GM23338 (cell line): ENCODE data around the gene BIRC7. TPM values are rescaled to one million over a fixed set of nuclear protein-coding genes. Genes with fewer than 3 reads are reported as not detected.
A peak's percentile ranks its signal among the peaks of the same experiment; 100 is the strongest.

Experiments
- ATAC-seq: fragments of 200-7000 bp; cut with Tn5 transposase; 3 replicates; pipeline ENCODE4 v1.9.1; 2020
- DNase-seq: peaks from one replicate; pipeline ENCODE4 v3.0.0-alpha.2; 2015; ENCODE audit warnings: low spot score
- H2AFZ ChIP-seq: fragments of 200-600 bp; sonication (generic); 2 replicates; pipeline ENCODE4 v1.8.0; 2016; ENCODE audit warnings: antibody characterized with exemption, mild to moderate bottlenecking, moderate library complexity
- H3F3A ChIP-seq: fragments of 200-600 bp; sonication (generic); replicated peaks from 2 replicates; pipeline ENCODE4 v1.8.0; 2017; ENCODE audit warnings: antibody characterized with exemption, mixed run types, low read depth
- H3K27ac ChIP-seq: fragments of 200-600 bp; sonication (generic); 2 replicates; pipeline ENCODE4 v1.6.1; 2016; ENCODE audit warnings: low read depth
- H3K27me3 ChIP-seq: fragments of 200-600 bp; sonication (generic); 2 replicates; pipeline ENCODE4 v1.8.0; 2016; ENCODE audit warnings: mild to moderate bottlenecking, mixed run types, moderate library complexity; ENCODE audit not compliant: insufficient read depth
- H3K36me3 ChIP-seq: fragments of 200-600 bp; sonication (generic); 2 replicates; pipeline ENCODE4 v1.8.0; 2016; ENCODE audit warnings: mild to moderate bottlenecking; ENCODE audit not compliant: insufficient read depth
- H3K4me1 ChIP-seq: fragments of 200-600 bp; sonication (generic); 2 replicates; pipeline ENCODE4 v1.8.0; 2016; ENCODE audit warnings: mild to moderate bottlenecking, moderate library complexity; ENCODE audit not compliant: insufficient read depth
- H3K4me2 ChIP-seq: fragments of 200-600 bp; sonication (generic); 2 replicates; pipeline ENCODE4 v1.7.1; 2017; ENCODE audit warnings: mixed run types
- H3K4me3 ChIP-seq: fragments of 200-600 bp; sonication (generic); 2 replicates; pipeline ENCODE4 v1.6.1; 2016; ENCODE audit warnings: mixed run types
- H3K79me2 ChIP-seq: fragments of 200-600 bp; sonication (generic); replicated peaks from 2 replicates; pipeline ENCODE4 v1.8.0; 2017; ENCODE audit warnings: mild to moderate bottlenecking; ENCODE audit not compliant: insufficient read depth
- H3K9me2 ChIP-seq: fragments of 200-600 bp; sonication (generic); 2 replicates; pipeline ENCODE4 v1.8.0; 2017; ENCODE audit not compliant: insufficient read depth
- H4K20me1 ChIP-seq: fragments of 200-600 bp; sonication (generic); replicated peaks from 2 replicates; pipeline ENCODE4 v1.8.0; 2017; ENCODE audit warnings: mild to moderate bottlenecking; ENCODE audit not compliant: insufficient read depth
- H3K27ac Mint-ChIP-seq: 2 replicates; pipeline ENCODE4 v1.8.0; 2020; ENCODE audit warnings: inconsistent platforms, mild to moderate bottlenecking, moderate library complexity, mixed read lengths
- H3K27me3 Mint-ChIP-seq: 3 replicates; pipeline ENCODE4 v1.8.0; 2022; ENCODE audit warnings: low read depth, mild to moderate bottlenecking, moderate library complexity, mixed read lengths, inconsistent platforms; ENCODE audit not compliant: insufficient read depth, poor library complexity
- H3K36me3 Mint-ChIP-seq: 3 replicates; pipeline ENCODE4 v1.8.0; 2021; ENCODE audit warnings: low read depth, mild to moderate bottlenecking, inconsistent platforms, moderate library complexity, mixed read lengths
- H3K4me1 Mint-ChIP-seq: 3 replicates; pipeline ENCODE4 v1.8.0; 2020; ENCODE audit warnings: mild to moderate bottlenecking, inconsistent platforms, mixed read lengths
- H3K4me3 Mint-ChIP-seq: 3 replicates; pipeline ENCODE4 v1.8.0; 2021; ENCODE audit warnings: moderate library complexity, mild to moderate bottlenecking, inconsistent platforms, mixed read lengths
- H3K9me3 Mint-ChIP-seq: 3 replicates; pipeline ENCODE4 v1.8.0; 2020; ENCODE audit warnings: moderate library complexity, mild to moderate bottlenecking, inconsistent platforms, mixed read lengths
- EZH2 ChIP-seq: fragments of 200-600 bp; sonication (generic); IDR thresholded peaks from one replicate; pipeline ENCODE4 v1.8.0; 2017; ENCODE audit warnings: antibody characterized with exemption, mild to moderate bottlenecking, low read depth; ENCODE audit not compliant: unreplicated experiment
- EZH2phosphoT487 ChIP-seq: fragments of 200-600 bp; sonication (generic); IDR thresholded peaks from one replicate; pipeline ENCODE4 v1.8.1; 2018; ENCODE audit warnings: antibody characterized with exemption; ENCODE audit not compliant: unreplicated experiment
- NANOG ChIP-seq: IDR thresholded peaks from 2 replicates; pipeline ENCODE4 v1.6.1; 2016; ENCODE audit warnings: antibody characterized with exemption, borderline replicate concordance
- POLR2AphosphoS5 ChIP-seq: IDR thresholded peaks from 2 replicates; pipeline ENCODE4 v1.6.1; 2016; ENCODE audit warnings: antibody characterized with exemption, low read depth
- STAT1 ChIP-seq: IDR thresholded peaks from one replicate; pipeline ENCODE4 v1.6.1; 2016; ENCODE audit warnings: antibody characterized with exemption; ENCODE audit not compliant: unreplicated experiment
- ZNF114 ChIP-seq: fragments of 250-450 bp; sonication (Bioruptor Pico); IDR thresholded peaks from 2 replicates; pipeline ENCODE4 v1.5.0; 2020; ENCODE audit warnings: mild to moderate bottlenecking, moderate library complexity
- polyA plus RNA-seq: library from polyadenylated mRNA; unstranded; fragments of >200 nt; fragmentation: Nextera tagmentation; extraction: Ambion mirVana; gene quantifications from 2 replicates; pipeline ENCODE4 v1.2.1, GENCODE V29; 2016
- total RNA-seq: library from RNA; depleted of rRNA; stranded (reverse); fragments of >200 nt; shearing (Covaris generic); gene quantifications from 2 replicates; pipeline ENCODE4 v1.2.3, GENCODE V29; 2014
- TF ChIP-seq, protein P1 (sequence below): IDR thresholded peaks from 2 replicates; pipeline ENCODE4 v1.6.1; 2016; ENCODE audit warnings: antibody characterized with exemption
- TF ChIP-seq, protein P2 (sequence below), 2 experiments: fragments of 200-600 bp in 1 of 2; sonication (generic) in 1 of 2; conservative IDR thresholded peaks; 2 replicates each; pipeline versions ENCODE4 v1.5.1 to v1.6.1; 2016 to 2017; ENCODE audit warnings: antibody characterized with exemption in 2 of 2, low read depth in 2 of 2, mild to moderate bottlenecking in 2 of 2, moderate library complexity in 1 of 2
- TF ChIP-seq, protein P3 (sequence below): IDR thresholded peaks from one replicate; pipeline ENCODE4 v1.6.1; 2018; ENCODE audit warnings: antibody characterized with exemption; ENCODE audit not compliant: unreplicated experiment

The BIRC7 gene
- total and polyA plus RNA-seq, 2 experiments from 2014 or later: 0.16 to 0.24 TPM

DNA sequence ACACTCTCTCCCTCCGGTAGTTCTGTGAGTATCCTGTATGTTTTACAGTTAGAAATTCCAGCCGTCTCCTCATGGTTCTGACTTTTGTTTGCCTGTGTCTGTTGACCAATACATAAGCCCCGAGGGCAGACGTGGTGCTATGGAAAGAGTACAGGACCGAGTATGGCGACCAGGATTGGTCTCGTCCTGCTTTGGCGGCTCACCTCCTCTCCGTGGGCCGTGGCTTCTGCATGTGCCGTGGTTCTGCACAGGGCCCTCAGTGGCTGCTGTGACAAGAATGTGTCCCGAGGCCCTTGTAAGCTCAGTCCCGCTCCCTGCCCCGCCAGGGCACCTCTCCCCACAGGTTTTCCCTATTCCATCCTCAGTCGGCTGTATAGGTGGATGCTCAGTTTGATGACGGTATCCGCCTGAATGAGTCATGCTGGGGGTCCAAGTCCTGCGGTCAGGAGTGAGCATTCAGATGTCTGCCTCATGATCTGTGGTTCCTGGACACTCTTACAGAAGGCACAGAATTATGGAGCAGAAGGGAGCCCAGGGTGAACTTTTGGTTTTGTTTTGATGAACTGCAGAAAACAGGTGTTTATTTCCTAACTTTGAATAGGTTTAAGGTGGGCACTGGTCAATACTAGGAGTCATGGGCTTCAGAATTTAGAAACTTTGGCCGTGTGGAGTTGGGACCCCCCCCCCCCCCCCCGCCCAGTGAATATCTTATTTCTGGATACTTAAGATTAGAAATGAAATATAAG lies 38.1 kb downstream of the BIRC7 start:
- Mint-ChIP-seq H3K27me3 (peaks cover 10% of the 10 kb centered on the region), H3K4me1 (peaks cover 6% of the 10 kb centered on the region), H3K27ac (peak overlapping the region; percentile 88), H3K36me3 (peaks cover 16% of the 10 kb centered on the region), H3K9me3 (no peaks in the 10 kb centered on the region), H3K4me3 (peak overlapping the region; percentile 86)
- DNase-seq (no peak), ATAC-seq (no peak)
- Histone ChIP-seq H2AFZ (no peak overlapping the region), H3K27me3 (no peaks in the 10 kb centered on the region), H3K4me1 (peaks cover 8% of the 10 kb centered on the region; the same call in 1 of the 2 replicates), H4K20me1 (peaks cover 22% of the 10 kb centered on the region; the same call in 1 of the 2 replicates), H3K4me3 (peak overlapping the region; percentile 89), H3K36me3 (0 out of 2 replicates have a peak, but pooled peaks cover 3% of the 10 kb centered on the region), H3F3A (no peaks in the 10 kb centered on the region), H3K79me2 (peaks cover 42% of the 10 kb centered on the region), H3K9me2 (no peaks in the 10 kb centered on the region), H3K27ac (no peak overlapping the region), H3K4me2 (peak overlapping the region; percentile 95)
- no peak for TF ChIP-seq NANOG
- TF ChIP-seq, protein P1, sequence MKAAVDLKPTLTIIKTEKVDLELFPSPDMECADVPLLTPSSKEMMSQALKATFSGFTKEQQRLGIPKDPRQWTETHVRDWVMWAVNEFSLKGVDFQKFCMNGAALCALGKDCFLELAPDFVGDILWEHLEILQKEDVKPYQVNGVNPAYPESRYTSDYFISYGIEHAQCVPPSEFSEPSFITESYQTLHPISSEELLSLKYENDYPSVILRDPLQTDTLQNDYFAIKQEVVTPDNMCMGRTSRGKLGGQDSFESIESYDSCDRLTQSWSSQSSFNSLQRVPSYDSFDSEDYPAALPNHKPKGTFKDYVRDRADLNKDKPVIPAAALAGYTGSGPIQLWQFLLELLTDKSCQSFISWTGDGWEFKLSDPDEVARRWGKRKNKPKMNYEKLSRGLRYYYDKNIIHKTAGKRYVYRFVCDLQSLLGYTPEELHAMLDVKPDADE: no peak

DNA sequence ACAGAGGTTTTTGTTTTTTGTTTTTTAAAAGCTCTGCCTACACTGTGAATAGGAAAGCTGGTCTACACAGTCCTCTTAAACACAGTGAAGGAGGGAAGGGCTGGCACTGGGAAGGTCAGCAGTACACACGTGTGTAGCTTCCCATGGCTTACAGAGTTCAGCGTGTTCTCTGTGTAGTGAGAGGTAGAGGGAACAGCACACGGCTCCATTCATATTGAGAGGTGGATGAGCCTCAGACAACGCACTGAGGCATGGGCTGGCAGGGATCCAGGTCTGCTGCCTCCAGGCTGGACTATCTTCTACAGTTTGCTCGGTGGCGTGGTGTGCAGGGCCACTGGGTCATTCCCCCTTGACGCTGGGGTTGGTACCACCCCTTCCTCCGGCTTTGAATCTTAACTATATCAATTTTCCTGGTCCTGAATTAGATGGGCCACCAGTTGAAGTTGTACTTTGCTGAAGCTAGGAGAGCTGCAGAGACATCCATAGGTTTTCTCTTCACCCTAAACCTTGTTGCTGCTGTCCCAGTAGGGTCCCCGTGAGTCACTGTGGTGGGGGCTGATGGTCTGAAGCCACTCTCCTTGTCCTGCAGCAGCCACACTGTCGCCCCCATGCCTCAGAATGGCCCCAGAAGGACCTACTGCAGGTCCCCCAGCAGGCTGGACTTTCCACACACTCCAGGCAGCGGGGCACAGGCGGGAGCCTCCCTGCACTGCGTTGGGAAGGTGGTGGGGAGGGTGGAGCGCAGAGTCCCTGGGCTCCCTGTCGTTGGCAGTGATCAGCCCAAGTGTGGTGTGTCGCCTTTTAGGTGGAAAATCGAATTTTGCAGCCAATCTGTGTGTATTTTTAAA lies 38.9 kb downstream of the BIRC7 start:
- H3K4me3 ChIP-seq: no peak overlapping the region
- peaks cover 7% of the 10 kb centered on the region; the same call in 1 of the 2 replicates for H3K36me3 ChIP-seq
- no peaks in the 10 kb centered on the region for H3K9me2 ChIP-seq
- DNase-seq: no peak
- H4K20me1 ChIP-seq: peaks cover 25% of the 10 kb centered on the region; the same call in 1 of the 2 replicates
- H3K79me2 ChIP-seq: peaks cover 42% of the 10 kb centered on the region
- no peaks in the 10 kb centered on the region for H3F3A ChIP-seq
- H3K36me3 Mint-ChIP-seq: peaks cover 23% of the 10 kb centered on the region
- peaks cover 8% of the 10 kb centered on the region; the same call in 1 of the 2 replicates for H3K4me1 ChIP-seq
- H3K4me2 ChIP-seq: no peak overlapping the region
- no peaks in the 10 kb centered on the region for H3K9me3 Mint-ChIP-seq
- no peak for ATAC-seq
- no peak overlapping the region for H3K27ac ChIP-seq
- peak overlapping the region; percentile 45; the same call in 1 of the 3 replicates for H3K4me3 Mint-ChIP-seq
- no peaks in the 10 kb centered on the region for H3K27me3 ChIP-seq
- peaks cover 6% of the 10 kb centered on the region for H3K4me1 Mint-ChIP-seq
- H2AFZ ChIP-seq: no peak overlapping the region
- no peak overlapping the region for H3K27ac Mint-ChIP-seq
- H3K27me3 Mint-ChIP-seq: peaks cover 9% of the 10 kb centered on the region
- TF ChIP-seq EZH2phosphoT487: no peak
- no peak for TF ChIP-seq ZNF114 (CRISPR knock-in tag)
- TF ChIP-seq EZH2: no peak
- TF ChIP-seq STAT1: no peak
- no peak for TF ChIP-seq POLR2AphosphoS5
- TF ChIP-seq, protein P2, sequence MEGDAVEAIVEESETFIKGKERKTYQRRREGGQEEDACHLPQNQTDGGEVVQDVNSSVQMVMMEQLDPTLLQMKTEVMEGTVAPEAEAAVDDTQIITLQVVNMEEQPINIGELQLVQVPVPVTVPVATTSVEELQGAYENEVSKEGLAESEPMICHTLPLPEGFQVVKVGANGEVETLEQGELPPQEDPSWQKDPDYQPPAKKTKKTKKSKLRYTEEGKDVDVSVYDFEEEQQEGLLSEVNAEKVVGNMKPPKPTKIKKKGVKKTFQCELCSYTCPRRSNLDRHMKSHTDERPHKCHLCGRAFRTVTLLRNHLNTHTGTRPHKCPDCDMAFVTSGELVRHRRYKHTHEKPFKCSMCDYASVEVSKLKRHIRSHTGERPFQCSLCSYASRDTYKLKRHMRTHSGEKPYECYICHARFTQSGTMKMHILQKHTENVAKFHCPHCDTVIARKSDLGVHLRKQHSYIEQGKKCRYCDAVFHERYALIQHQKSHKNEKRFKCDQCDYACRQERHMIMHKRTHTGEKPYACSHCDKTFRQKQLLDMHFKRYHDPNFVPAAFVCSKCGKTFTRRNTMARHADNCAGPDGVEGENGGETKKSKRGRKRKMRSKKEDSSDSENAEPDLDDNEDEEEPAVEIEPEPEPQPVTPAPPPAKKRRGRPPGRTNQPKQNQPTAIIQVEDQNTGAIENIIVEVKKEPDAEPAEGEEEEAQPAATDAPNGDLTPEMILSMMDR (conservative IDR thresholded peaks at IDR 0.05; ENCODE audit: low read depth in 2 of 2): no peak
- TF ChIP-seq, protein P3, sequence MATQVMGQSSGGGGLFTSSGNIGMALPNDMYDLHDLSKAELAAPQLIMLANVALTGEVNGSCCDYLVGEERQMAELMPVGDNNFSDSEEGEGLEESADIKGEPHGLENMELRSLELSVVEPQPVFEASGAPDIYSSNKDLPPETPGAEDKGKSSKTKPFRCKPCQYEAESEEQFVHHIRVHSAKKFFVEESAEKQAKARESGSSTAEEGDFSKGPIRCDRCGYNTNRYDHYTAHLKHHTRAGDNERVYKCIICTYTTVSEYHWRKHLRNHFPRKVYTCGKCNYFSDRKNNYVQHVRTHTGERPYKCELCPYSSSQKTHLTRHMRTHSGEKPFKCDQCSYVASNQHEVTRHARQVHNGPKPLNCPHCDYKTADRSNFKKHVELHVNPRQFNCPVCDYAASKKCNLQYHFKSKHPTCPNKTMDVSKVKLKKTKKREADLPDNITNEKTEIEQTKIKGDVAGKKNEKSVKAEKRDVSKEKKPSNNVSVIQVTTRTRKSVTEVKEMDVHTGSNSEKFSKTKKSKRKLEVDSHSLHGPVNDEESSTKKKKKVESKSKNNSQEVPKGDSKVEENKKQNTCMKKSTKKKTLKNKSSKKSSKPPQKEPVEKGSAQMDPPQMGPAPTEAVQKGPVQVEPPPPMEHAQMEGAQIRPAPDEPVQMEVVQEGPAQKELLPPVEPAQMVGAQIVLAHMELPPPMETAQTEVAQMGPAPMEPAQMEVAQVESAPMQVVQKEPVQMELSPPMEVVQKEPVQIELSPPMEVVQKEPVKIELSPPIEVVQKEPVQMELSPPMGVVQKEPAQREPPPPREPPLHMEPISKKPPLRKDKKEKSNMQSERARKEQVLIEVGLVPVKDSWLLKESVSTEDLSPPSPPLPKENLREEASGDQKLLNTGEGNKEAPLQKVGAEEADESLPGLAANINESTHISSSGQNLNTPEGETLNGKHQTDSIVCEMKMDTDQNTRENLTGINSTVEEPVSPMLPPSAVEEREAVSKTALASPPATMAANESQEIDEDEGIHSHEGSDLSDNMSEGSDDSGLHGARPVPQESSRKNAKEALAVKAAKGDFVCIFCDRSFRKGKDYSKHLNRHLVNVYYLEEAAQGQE: no peak
- TF ChIP-seq NANOG: no peak
